NT2/D1 (cell line): Measurements from ENCODE around the gene SPART.

ENCODE experiments used
- SUZ12 ChIP-seq: IDR thresholded peaks from 2 replicates; pipeline ENCODE4 v1.6.1; 2011; ENCODE audit not compliant: insufficient read length, insufficient read depth; ENCODE audit errors: extremely low read depth
- YY1 ChIP-seq: IDR thresholded peaks from 2 replicates; pipeline ENCODE4 v1.6.1; 2011; ENCODE audit not compliant: insufficient read length, insufficient read depth
- ZNF274 ChIP-seq: IDR thresholded peaks from 2 replicates; pipeline ENCODE4 v1.6.1; 2011; ENCODE audit warnings: mild to moderate bottlenecking, low read depth, low read length

GRCh38 chr13:36261011-36261410 is 85.2 kb downstream of the SPART start:
- TF ChIP-seq YY1 (no peak), SUZ12 (no peak), ZNF274 (no peak)
